H9 (cell line): Measurements from ENCODE around the gene RAB3GAP2. TPM values are rescaled to one million over a fixed set of nuclear protein-coding genes. Genes with fewer than 3 reads are reported as not detected.

Experiments
- DNase-seq: peaks from one replicate; pipeline ENCODE4 v3.0.0-alpha.2; 2017
- H2AFZ ChIP-seq: one replicate; pipeline ENCODE4 v1.6.1; 2013; ENCODE audit warnings: mild to moderate bottlenecking, low read length, control low read depth, moderate library complexity
- H2AK5ac ChIP-seq: 2 replicates; pipeline ENCODE4 v1.6.1; 2013; ENCODE audit warnings: low read length, control low read depth, mixed read lengths; ENCODE audit not compliant: insufficient read length
- H2BK120ac ChIP-seq: one replicate; pipeline ENCODE4 v1.6.1; 2013; ENCODE audit warnings: low read depth, mild to moderate bottlenecking, low read length, control low read depth, inconsistent platforms; ENCODE audit not compliant: poor library complexity, severe bottlenecking
- H2BK12ac ChIP-seq: 2 replicates; pipeline ENCODE4 v1.6.1; 2013; ENCODE audit warnings: low read length, control low read depth, mixed read lengths, low read depth; ENCODE audit not compliant: insufficient read length
- H2BK15ac ChIP-seq: 2 replicates; pipeline ENCODE4 v1.6.1; 2013; ENCODE audit warnings: low read depth, low read length, control low read depth
- H2BK20ac ChIP-seq: one replicate; pipeline ENCODE4 v1.6.1; 2013; ENCODE audit warnings: low read depth, mild to moderate bottlenecking, low read length, control low read depth, inconsistent platforms; ENCODE audit not compliant: poor library complexity, severe bottlenecking
- H2BK5ac ChIP-seq: 2 replicates; pipeline ENCODE4 v1.6.1; 2013; ENCODE audit warnings: low read length, control low read depth, mixed read lengths; ENCODE audit not compliant: insufficient read length
- H3K14ac ChIP-seq: 2 replicates; pipeline ENCODE4 v1.6.1; 2013; ENCODE audit warnings: low read length, control low read depth; ENCODE audit not compliant: insufficient read depth
- H3K18ac ChIP-seq: 2 replicates; pipeline ENCODE4 v1.6.1; 2013; ENCODE audit warnings: low read depth, mild to moderate bottlenecking, mixed read lengths, low read length, control low read depth; ENCODE audit not compliant: insufficient read length
- H3K23ac ChIP-seq: 2 replicates; pipeline ENCODE4 v1.6.1; 2013; ENCODE audit warnings: low read length, control low read depth, mixed read lengths, low read depth; ENCODE audit not compliant: insufficient read length
- H3K23me2 ChIP-seq: 2 replicates; pipeline ENCODE4 v1.6.1; 2013; ENCODE audit warnings: low read depth, mild to moderate bottlenecking, mixed read lengths, low read length, control low read depth; ENCODE audit not compliant: insufficient read length, poor library complexity, severe bottlenecking
- H3K27ac ChIP-seq: 2 replicates; pipeline ENCODE4 v1.5.1; 2013; ENCODE audit warnings: low read length, control low read depth, mixed read lengths, low read depth; ENCODE audit not compliant: insufficient read length
- H3K27me3 ChIP-seq: 2 replicates; pipeline ENCODE4 v1.6.1; 2013; ENCODE audit warnings: low read length, control low read depth, inconsistent platforms; ENCODE audit not compliant: insufficient read depth
- H3K4ac ChIP-seq: 2 replicates; pipeline ENCODE4 v1.6.1; 2013; ENCODE audit warnings: low read depth, mild to moderate bottlenecking, control low read depth, inconsistent platforms, low read length, moderate library complexity
- H3K4me1 ChIP-seq: 2 replicates; pipeline ENCODE4 v1.6.1; 2013; ENCODE audit warnings: low read length, control low read depth, inconsistent platforms; ENCODE audit not compliant: insufficient read depth
- H3K4me2 ChIP-seq: 2 replicates; pipeline ENCODE4 v1.6.1; 2013; ENCODE audit warnings: low read length, control low read depth, mixed read lengths; ENCODE audit not compliant: insufficient read length, insufficient read depth
- H3K56ac ChIP-seq: 2 replicates; pipeline ENCODE4 v1.6.1; 2013; ENCODE audit warnings: low read depth, mild to moderate bottlenecking, mixed read lengths, low read length, control low read depth; ENCODE audit not compliant: insufficient read length
- H3K79me1 ChIP-seq: 2 replicates; pipeline ENCODE4 v1.6.1; 2013; ENCODE audit warnings: low read depth, mild to moderate bottlenecking, moderate library complexity, low read length, control low read depth, inconsistent platforms; ENCODE audit not compliant: insufficient read depth, poor library complexity, severe bottlenecking
- H3K79me2 ChIP-seq: 2 replicates; pipeline ENCODE4 v1.6.1; 2013; ENCODE audit warnings: low read length, control low read depth, inconsistent platforms; ENCODE audit not compliant: insufficient read depth
- H3K9ac ChIP-seq: 2 replicates; pipeline ENCODE4 v1.6.1; 2013; ENCODE audit warnings: low read length, control low read depth, mixed read lengths; ENCODE audit not compliant: insufficient read length; ENCODE audit errors: extremely low read depth
- H3K9me3 ChIP-seq: one replicate; pipeline ENCODE4 v1.6.1; 2013; ENCODE audit warnings: low read depth, low read length, inconsistent platforms; ENCODE audit not compliant: control insufficient read depth
- H3T11ph ChIP-seq: one replicate; pipeline ENCODE4 v1.6.1; 2013; ENCODE audit warnings: mild to moderate bottlenecking, low read length, control low read depth, inconsistent platforms
- H4K20me1 ChIP-seq: one replicate; pipeline ENCODE4 v1.6.1; 2013; ENCODE audit not compliant: control insufficient read depth, insufficient read length, insufficient read depth
- H4K5ac ChIP-seq: 2 replicates; pipeline ENCODE4 v1.6.1; 2013; ENCODE audit warnings: low read depth, mild to moderate bottlenecking, mixed read lengths, low read length, control low read depth; ENCODE audit not compliant: insufficient read length
- H4K8ac ChIP-seq: replicated peaks from 2 replicates; pipeline ENCODE4 v1.6.1; 2013; ENCODE audit warnings: low read length, control low read depth, mixed read lengths, low read depth; ENCODE audit not compliant: insufficient read length
- H4K91ac ChIP-seq: 2 replicates; pipeline ENCODE4 v1.6.1; 2013; ENCODE audit warnings: low read depth, mild to moderate bottlenecking, moderate library complexity, mixed read lengths, low read length, control low read depth; ENCODE audit not compliant: insufficient read length
- H3K27ac Mint-ChIP-seq, 3 experiments: 2 replicates in 2 of 3; 3 replicates in 1 of 3; pipeline ENCODE4 v1.8.0; 2020 to 2021; ENCODE audit warnings: mixed read lengths in 3 of 3, mild to moderate bottlenecking in 1 of 3, moderate library complexity in 1 of 3
- H3K27me3 Mint-ChIP-seq: 2 replicates; pipeline ENCODE4 v1.8.0; 2021; ENCODE audit warnings: low read depth, mild to moderate bottlenecking, moderate library complexity, mixed read lengths
- H3K36me3 Mint-ChIP-seq, 3 experiments: 2 replicates in 2 of 3; 3 replicates in 1 of 3; pipeline ENCODE4 v1.8.0; 2020 to 2021; ENCODE audit warnings: low read depth in 3 of 3, mixed read lengths in 3 of 3; ENCODE audit not compliant: insufficient read depth in 1 of 3
- H3K4me1 Mint-ChIP-seq, 2 experiments: 2 replicates each; pipeline ENCODE4 v1.8.0; 2020; ENCODE audit warnings: mixed read lengths in 2 of 2
- H3K4me3 Mint-ChIP-seq, 2 experiments: 2 replicates in 1 of 2; 3 replicates in 1 of 2; pipeline ENCODE4 v1.8.0; 2020 to 2021; ENCODE audit warnings: mild to moderate bottlenecking in 2 of 2, mixed read lengths in 2 of 2, moderate library complexity in 1 of 2
- H3K9me3 Mint-ChIP-seq, 2 experiments: 2 replicates in 1 of 2; 3 replicates in 1 of 2; pipeline ENCODE4 v1.8.0; 2020; ENCODE audit warnings: mild to moderate bottlenecking in 2 of 2, mixed read lengths in 2 of 2, moderate library complexity in 1 of 2
- WGBS: extraction: QIAGEN DNeasy Blood & Tissue Kit; methylation state at CpG from one replicate; pipeline ENCODE4 v1.1.7; 2013; ENCODE audit warnings: missing lambda C conversion rate, low lambda C conversion rate, mixed read lengths; ENCODE audit not compliant: insufficient read length; ENCODE audit errors: extremely low coverage; 5-methylcytosine and 5-hydroxymethylcytosine counted together
- total RNA-seq: library from RNA; stranded (reverse); gene quantifications from 2 replicates; pipeline ENCODE4 v1.2.1, GENCODE V29; 2021
- TF ChIP-seq, protein P1 (sequence below): fragments of 200-600 bp; sonication (generic); conservative IDR thresholded peaks from 3 replicates; pipeline ENCODE4 v1.8.0; 2021; ENCODE audit warnings: antibody characterized with exemption, mild to moderate bottlenecking

The RAB3GAP2 gene
- total RNA-seq, 1 experiment from 2014 or later: 48.3 TPM

GRCh38 chr1:220221670-220222069, 50.6 kb downstream of the RAB3GAP2 start:
- no peak overlapping the region for H2BK120ac ChIP-seq
- no peaks in the 10 kb centered on the region for H3K23me2 ChIP-seq
- no peaks in the 10 kb centered on the region for H3K27me3 ChIP-seq
- H2BK15ac ChIP-seq: no peak overlapping the region
- no peak overlapping the region for H3K14ac ChIP-seq
- no peak overlapping the region for H3K23ac ChIP-seq
- no peaks in the 10 kb centered on the region; the same call in 1 of the 2 replicates for H3K79me2 ChIP-seq
- no peak overlapping the region for H3K27ac ChIP-seq
- no peak overlapping the region for H2BK12ac ChIP-seq
- H4K5ac ChIP-seq: no peak overlapping the region
- no peak overlapping the region for H2AK5ac ChIP-seq
- no peak overlapping the region for H2BK5ac ChIP-seq
- H4K20me1 ChIP-seq: no peaks in the 10 kb centered on the region
- no peak for DNase-seq
- no peak overlapping the region for H3T11ph ChIP-seq
- no peaks in the 10 kb centered on the region; the same call in 1 of the 2 replicates for H3K4me1 ChIP-seq
- Mint-ChIP-seq H3K4me3 (no peak overlapping the region), H3K27me3 (no peaks in the 10 kb centered on the region), H3K9me3 (peaks cover 0 to 4% of the 10 kb centered on the region in 2 experiments; a peak in 2 of 5 replicates), H3K4me1 (peaks cover 41 to 42% of the 10 kb centered on the region in 2 experiments), H3K36me3 (peaks cover 6 to 9% (median 7%) of the 10 kb centered on the region in 3 experiments; a peak in 5 of 7 replicates), H3K27ac (no peak overlapping the region)
- no peak overlapping the region for H4K91ac ChIP-seq
- TF ChIP-seq, protein P1, sequence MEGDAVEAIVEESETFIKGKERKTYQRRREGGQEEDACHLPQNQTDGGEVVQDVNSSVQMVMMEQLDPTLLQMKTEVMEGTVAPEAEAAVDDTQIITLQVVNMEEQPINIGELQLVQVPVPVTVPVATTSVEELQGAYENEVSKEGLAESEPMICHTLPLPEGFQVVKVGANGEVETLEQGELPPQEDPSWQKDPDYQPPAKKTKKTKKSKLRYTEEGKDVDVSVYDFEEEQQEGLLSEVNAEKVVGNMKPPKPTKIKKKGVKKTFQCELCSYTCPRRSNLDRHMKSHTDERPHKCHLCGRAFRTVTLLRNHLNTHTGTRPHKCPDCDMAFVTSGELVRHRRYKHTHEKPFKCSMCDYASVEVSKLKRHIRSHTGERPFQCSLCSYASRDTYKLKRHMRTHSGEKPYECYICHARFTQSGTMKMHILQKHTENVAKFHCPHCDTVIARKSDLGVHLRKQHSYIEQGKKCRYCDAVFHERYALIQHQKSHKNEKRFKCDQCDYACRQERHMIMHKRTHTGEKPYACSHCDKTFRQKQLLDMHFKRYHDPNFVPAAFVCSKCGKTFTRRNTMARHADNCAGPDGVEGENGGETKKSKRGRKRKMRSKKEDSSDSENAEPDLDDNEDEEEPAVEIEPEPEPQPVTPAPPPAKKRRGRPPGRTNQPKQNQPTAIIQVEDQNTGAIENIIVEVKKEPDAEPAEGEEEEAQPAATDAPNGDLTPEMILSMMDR: no peak
- H3K4me2 ChIP-seq: no peak overlapping the region
- H2BK20ac ChIP-seq: no peak overlapping the region
- no peak overlapping the region for H3K18ac ChIP-seq
- H3K4ac ChIP-seq: no peak overlapping the region
- H3K79me1 ChIP-seq: peaks cover 6% of the 10 kb centered on the region
- no peak overlapping the region for H3K9ac ChIP-seq
- H3K56ac ChIP-seq: no peak overlapping the region
- H4K8ac ChIP-seq: no peak overlapping the region
- no peak overlapping the region for H2AFZ ChIP-seq
- H3K9me3 ChIP-seq: no peaks in the 10 kb centered on the region
- WGBS: no CpG with 5 or more reads among the region's 3 CpGs
